GM12891 (cell line): Measurements from ENCODE around the gene ANKS1A.

Experiments used
- POLR2A ChIP-seq: IDR thresholded peaks from 2 replicates; pipeline ENCODE4 v1.6.1; 2011; ENCODE audit warnings: low read depth, low read length, control low read depth
- POLR2AphosphoS5 ChIP-seq: IDR thresholded peaks from 2 replicates; pipeline ENCODE4 v1.6.1; 2011; ENCODE audit warnings: low read depth, low read length, control low read depth
- TAF1 ChIP-seq: IDR thresholded peaks from 2 replicates; pipeline ENCODE4 v1.6.1; 2011; ENCODE audit warnings: low read depth, low read length, control low read depth

DNA sequence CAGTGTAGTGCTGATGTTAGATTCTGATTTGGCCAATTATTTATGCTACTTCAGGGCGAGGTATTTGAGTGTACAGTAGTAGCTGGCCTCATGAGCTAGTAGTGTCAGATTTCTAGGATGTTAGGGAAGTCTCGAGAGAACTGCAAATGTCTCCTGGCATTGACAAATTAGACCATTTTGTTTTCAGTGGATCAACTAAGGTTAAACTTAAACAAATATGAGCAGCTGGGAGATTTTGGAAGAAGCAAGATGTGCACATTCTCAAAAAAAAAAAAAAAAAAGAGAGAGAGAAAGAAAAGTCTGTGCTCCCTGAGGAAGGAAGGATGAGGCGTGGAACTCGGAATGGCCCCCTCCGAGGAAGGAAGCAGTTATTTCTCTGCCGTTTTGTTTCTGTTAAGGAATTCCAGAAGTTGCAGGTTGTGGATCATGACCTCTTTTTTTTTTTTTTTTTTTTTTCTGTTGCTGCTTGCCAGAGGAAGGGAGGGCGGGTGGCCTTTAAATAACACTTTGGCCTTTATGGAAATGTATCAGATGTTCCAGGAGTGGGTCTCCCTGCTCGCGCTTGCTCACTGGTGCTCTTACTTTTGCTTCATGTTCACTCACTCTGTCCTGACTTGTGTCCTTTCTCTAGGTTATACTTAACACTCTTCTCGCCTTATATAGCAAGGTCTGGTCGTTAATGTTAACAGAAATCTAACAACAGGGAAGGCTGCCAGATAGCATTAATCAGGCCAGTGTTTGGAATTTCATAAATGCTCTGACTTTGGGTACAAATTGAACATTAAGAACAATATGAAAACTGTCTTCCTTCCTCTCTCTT lies 127.7 kb downstream of the ANKS1A start:
- TF ChIP-seq POLR2A (no peak), TAF1 (no peak), POLR2AphosphoS5 (no peak)
